A673 (cell line): ENCODE measurements around the gene ITK. TPM values are rescaled to one million over a fixed set of nuclear protein-coding genes. Genes with fewer than 3 reads are reported as not detected.

Experiments used
- BruUV-seq: library from RNA; stranded (reverse); fragments of 400-500 nt; replicated peaks from 2 replicates; lab custom pipeline; 2021; lab: Mats Ljungman, UMichigan
- CTCF ChIA-PET: fragments of 300-600 bp; sonication (Branson Sonifier 250); formaldehyde crosslinking; loops from one replicate; lab custom pipeline; 2022; ENCODE audit warnings: antibody characterized with exemption; lab: Charles Lee
- POLR2A ChIA-PET: fragments of 300-600 bp; sonication (Branson Sonifier 250); formaldehyde crosslinking; loops from one replicate; lab custom pipeline; 2022; ENCODE audit warnings: antibody characterized with exemption; ENCODE audit not compliant: low non-redundant PET; lab: Charles Lee
- DNase-seq: peaks from one replicate; pipeline ENCODE4 v3.0.0-alpha.2; 2015; ENCODE audit warnings: low spot score
- H3K27ac ChIP-seq: fragments of 200-600 bp; sonication (generic); 2 replicates; pipeline ENCODE4 v1.5.1; 2016; ENCODE audit warnings: mixed run types, low read depth, mild to moderate bottlenecking, mixed read lengths, antibody characterized with exemption, low read length; ENCODE audit not compliant: poor library complexity, severe bottlenecking
- H3K27me3 ChIP-seq: fragments of 200-600 bp; sonication (generic); replicated peaks from 2 replicates; pipeline ENCODE4 v1.6.1; 2017; ENCODE audit warnings: mixed run types, low read depth, mild to moderate bottlenecking, mixed read lengths, antibody characterized with exemption, low read length; ENCODE audit not compliant: insufficient read depth, poor library complexity
- H3K36me3 ChIP-seq: fragments of 200-600 bp; sonication (generic); 2 replicates; pipeline ENCODE4 v1.6.1; 2016; ENCODE audit warnings: mixed run types, mild to moderate bottlenecking, mixed read lengths, antibody characterized with exemption, low read length; ENCODE audit not compliant: insufficient read depth, poor library complexity, severe bottlenecking
- H3K4me1 ChIP-seq: fragments of 200-600 bp; sonication (generic); 2 replicates; pipeline ENCODE4 v1.6.1; 2017; ENCODE audit warnings: mixed run types, mild to moderate bottlenecking, mixed read lengths, antibody characterized with exemption, low read length; ENCODE audit not compliant: insufficient read depth, poor library complexity, severe bottlenecking
- H3K4me3 ChIP-seq: fragments of 200-600 bp; sonication (generic); 2 replicates; pipeline ENCODE4 v1.5.1; 2016; ENCODE audit warnings: low read depth, mixed run types, mild to moderate bottlenecking, mixed read lengths, low read length; ENCODE audit not compliant: poor library complexity, severe bottlenecking
- H3K9me3 ChIP-seq: fragments of 200-600 bp; sonication (generic); 2 replicates; pipeline ENCODE4 v1.6.1; 2016; ENCODE audit warnings: mixed run types, low read depth, mild to moderate bottlenecking, mixed read lengths, antibody characterized with exemption, low read length; ENCODE audit not compliant: poor library complexity, severe bottlenecking
- EZH2 ChIP-seq: fragments of 200-600 bp; sonication (generic); IDR thresholded peaks from 2 replicates; pipeline ENCODE4 v1.6.1; 2017; ENCODE audit warnings: borderline replicate concordance, low read depth, mild to moderate bottlenecking, mixed read lengths, antibody characterized with exemption, low read length; ENCODE audit not compliant: poor library complexity, severe bottlenecking
- intact Hi-C: fragments of 100-400 bp; cut with micrococcal nuclease; formaldehyde crosslinking; loops from one replicate; pipeline ENCODE4 v1.10.0; 2022; ENCODE audit not compliant: unreplicated experiment
- total RNA-seq: library from RNA; stranded (reverse); gene quantifications from 2 replicates; pipeline ENCODE4 v1.2.3, GENCODE V29; 2021
- TF ChIP-seq, protein P1 (sequence below): fragments of 300-800, 200-600 bp; sonication (generic); conservative IDR thresholded peaks from 2 replicates; pipeline ENCODE4 v1.5.1; 2017; ENCODE audit warnings: low read depth, mild to moderate bottlenecking, antibody characterized with exemption, low read length, moderate library complexity, mixed read lengths

ITK gene
- total RNA-seq, 1 experiment from 2014 or later: not detected

DNA sequence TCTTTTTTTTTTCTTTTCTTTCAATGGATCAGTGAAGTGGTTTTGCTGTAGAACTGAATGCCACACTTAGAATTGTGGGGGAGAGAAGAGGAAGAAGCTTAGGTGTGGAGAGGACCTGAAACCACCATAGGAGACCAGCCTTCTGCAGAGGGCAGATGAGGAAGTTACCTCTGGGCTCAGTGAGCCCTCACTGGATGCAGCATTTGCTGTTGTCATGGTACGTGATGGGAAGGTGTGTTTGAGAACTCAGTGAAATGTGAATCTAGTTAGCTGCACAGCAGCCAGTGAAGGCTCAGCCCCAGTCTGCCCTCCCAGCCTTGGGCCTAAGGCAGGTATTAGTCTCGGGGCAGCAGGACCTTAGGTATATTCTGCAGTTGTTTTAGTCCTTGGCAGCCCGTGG, 102.8 kb downstream of the ITK start:
- TF ChIP-seq, protein P1, sequence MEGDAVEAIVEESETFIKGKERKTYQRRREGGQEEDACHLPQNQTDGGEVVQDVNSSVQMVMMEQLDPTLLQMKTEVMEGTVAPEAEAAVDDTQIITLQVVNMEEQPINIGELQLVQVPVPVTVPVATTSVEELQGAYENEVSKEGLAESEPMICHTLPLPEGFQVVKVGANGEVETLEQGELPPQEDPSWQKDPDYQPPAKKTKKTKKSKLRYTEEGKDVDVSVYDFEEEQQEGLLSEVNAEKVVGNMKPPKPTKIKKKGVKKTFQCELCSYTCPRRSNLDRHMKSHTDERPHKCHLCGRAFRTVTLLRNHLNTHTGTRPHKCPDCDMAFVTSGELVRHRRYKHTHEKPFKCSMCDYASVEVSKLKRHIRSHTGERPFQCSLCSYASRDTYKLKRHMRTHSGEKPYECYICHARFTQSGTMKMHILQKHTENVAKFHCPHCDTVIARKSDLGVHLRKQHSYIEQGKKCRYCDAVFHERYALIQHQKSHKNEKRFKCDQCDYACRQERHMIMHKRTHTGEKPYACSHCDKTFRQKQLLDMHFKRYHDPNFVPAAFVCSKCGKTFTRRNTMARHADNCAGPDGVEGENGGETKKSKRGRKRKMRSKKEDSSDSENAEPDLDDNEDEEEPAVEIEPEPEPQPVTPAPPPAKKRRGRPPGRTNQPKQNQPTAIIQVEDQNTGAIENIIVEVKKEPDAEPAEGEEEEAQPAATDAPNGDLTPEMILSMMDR: no peak
- TF ChIP-seq EZH2: no peak
- no peaks in the 10 kb centered on the region for H3K27me3 ChIP-seq
- ChIA-PET CTCF (no interaction called here), POLR2A (interaction anchor here (0.7 kb wide), 1 partner anchor 24 kb away, joined by 4 read pairs; no protein-coding TSS in a partner anchor)
- H3K36me3 ChIP-seq: no peaks in the 10 kb centered on the region
- BruUV-seq: no TSS peak
- H3K27ac ChIP-seq: no peak overlapping the region
- H3K9me3 ChIP-seq: no peaks in the 10 kb centered on the region
- no peak overlapping the region for H3K4me3 ChIP-seq
- H3K4me1 ChIP-seq: no peaks in the 10 kb centered on the region
- no peak for DNase-seq
- intact Hi-C loops: no loop called here

DNA sequence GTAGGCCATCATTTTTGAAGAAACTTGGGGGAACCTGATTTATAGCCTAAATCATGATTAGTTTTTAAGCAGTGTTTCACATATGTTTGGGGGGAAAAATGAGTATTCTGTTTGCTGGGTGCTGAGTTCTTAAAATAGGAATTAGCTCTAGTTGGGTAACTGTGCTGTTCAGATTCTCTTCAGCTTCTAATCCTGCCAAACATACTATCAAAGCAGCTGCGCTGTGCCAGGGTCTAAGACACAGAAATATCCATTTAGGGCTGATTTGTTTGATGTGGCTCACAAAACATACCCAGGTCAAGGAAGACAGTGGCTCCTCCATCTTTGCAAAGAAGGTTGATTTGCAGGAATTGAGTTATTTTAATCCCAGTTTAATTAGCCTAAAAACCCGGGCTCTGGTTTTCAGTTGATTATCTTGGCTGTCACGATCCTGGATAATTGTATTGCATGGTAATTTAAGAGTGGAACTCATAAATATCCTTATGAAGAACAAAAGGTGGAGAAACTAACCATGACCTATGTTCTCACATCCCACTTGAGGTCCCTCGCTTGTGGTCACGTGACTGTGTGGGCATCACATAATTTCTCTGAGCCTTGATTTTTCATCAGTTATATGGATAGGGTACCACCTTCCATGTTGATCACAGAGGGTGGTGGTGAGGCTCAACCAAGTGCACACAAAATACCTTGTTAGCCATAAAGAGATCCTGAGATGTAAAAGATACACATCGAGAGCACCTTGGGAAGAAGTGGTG, 104.0 kb downstream of the ITK start:
- POLR2A ChIA-PET: no interaction called here
- no TSS peak for BruUV-seq
- intact Hi-C loops: no loop called here

DNA sequence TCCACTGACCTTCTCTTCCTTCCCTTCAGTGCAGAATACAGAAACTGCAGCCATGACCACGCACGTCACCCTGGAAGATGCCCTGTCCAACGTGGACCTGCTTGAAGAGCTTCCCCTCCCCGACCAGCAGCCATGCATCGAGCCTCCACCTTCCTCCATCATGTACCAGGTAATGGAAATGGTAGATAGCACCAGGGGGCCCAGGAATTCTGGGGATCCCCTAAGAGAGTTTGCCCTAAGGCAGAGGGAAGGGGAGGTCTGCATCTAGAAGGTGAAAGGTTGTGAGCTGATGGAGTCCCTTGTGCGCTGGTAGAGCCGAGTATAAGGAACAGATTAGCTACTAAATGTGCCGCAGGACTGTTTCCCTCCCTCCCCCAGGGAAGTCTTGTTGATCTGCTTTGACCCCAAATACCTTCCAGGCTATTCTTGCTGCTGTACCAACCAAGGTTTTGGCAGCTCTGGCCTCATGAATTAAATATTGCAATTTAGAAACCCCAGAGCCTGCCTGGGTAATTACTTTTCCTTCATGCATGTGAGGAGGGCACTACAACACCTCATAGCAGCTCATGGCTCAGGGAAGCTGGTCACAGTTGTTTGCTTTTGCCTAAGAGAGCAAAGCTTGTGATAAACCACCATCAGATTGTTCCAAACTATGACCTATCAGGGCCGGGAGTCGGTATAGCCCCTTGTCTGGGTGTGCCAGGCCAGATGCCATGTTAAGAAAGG, 104.8 kb downstream of the ITK start:
- no peaks in the 10 kb centered on the region for H3K4me1 ChIP-seq
- no peaks in the 10 kb centered on the region for H3K27me3 ChIP-seq
- intact Hi-C loops: no loop called here
- TF ChIP-seq, protein P1: no peak
- no peak for TF ChIP-seq EZH2
- no peak overlapping the region for H3K4me3 ChIP-seq
- no peaks in the 10 kb centered on the region for H3K36me3 ChIP-seq
- ChIA-PET POLR2A (no interaction called here), CTCF (no interaction called here)
- DNase-seq: no peak
- no TSS peak for BruUV-seq
- no peaks in the 10 kb centered on the region for H3K9me3 ChIP-seq
- no peak overlapping the region for H3K27ac ChIP-seq

More for the DNA sequence above, 104.0 kb downstream of the ITK start:
- CTCF ChIA-PET: no interaction called here
- DNase-seq: no peak
- H3K36me3 ChIP-seq: no peaks in the 10 kb centered on the region
- H3K9me3 ChIP-seq: no peaks in the 10 kb centered on the region
- TF ChIP-seq, protein P1: no peak
- TF ChIP-seq EZH2: no peak
- H3K27ac ChIP-seq: no peak overlapping the region
- H3K4me1 ChIP-seq: no peaks in the 10 kb centered on the region
- no peak overlapping the region for H3K4me3 ChIP-seq
- H3K27me3 ChIP-seq: no peaks in the 10 kb centered on the region
